ENCODE measurements around the gene TRAF3.

GRCh38 chr14:102728501-102728900, 48.7 kb upstream of the TRAF3 start:
- TF ChIP-seq CREM (CRISPR knock-in tag; IDR thresholded peaks at IDR 0.05) (no peak), ZNF219 (CRISPR knock-in tag; IDR thresholded peaks at IDR 0.05; ENCODE audit: borderline replicate concordance) (no peak), ZNF317 (CRISPR knock-in tag; IDR thresholded peaks at IDR 0.05; ENCODE audit: borderline replicate concordance, low read depth) (no peak), EMX1 (CRISPR knock-in tag; IDR thresholded peaks at IDR 0.05) (no peak), ZNF423 (CRISPR knock-in tag; IDR thresholded peaks at IDR 0.05) (no peak), SP1 (CRISPR knock-in tag; conservative IDR thresholded peaks at IDR 0.05) (no peak), ZNF263 (CRISPR knock-in tag; IDR thresholded peaks at IDR 0.05; ENCODE audit: low read depth) (no peak), NR2C2 (CRISPR knock-in tag; IDR thresholded peaks at IDR 0.05) (no peak), FOXP4 (CRISPR knock-in tag; IDR thresholded peaks at IDR 0.05) (no peak), CREB1 (CRISPR knock-in tag; IDR thresholded peaks at IDR 0.05) (no peak)
- TF ChIP-seq, protein P1, sequence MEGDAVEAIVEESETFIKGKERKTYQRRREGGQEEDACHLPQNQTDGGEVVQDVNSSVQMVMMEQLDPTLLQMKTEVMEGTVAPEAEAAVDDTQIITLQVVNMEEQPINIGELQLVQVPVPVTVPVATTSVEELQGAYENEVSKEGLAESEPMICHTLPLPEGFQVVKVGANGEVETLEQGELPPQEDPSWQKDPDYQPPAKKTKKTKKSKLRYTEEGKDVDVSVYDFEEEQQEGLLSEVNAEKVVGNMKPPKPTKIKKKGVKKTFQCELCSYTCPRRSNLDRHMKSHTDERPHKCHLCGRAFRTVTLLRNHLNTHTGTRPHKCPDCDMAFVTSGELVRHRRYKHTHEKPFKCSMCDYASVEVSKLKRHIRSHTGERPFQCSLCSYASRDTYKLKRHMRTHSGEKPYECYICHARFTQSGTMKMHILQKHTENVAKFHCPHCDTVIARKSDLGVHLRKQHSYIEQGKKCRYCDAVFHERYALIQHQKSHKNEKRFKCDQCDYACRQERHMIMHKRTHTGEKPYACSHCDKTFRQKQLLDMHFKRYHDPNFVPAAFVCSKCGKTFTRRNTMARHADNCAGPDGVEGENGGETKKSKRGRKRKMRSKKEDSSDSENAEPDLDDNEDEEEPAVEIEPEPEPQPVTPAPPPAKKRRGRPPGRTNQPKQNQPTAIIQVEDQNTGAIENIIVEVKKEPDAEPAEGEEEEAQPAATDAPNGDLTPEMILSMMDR (IDR thresholded peaks at IDR 0.05) = no peak
- TF ChIP-seq, protein P2, sequence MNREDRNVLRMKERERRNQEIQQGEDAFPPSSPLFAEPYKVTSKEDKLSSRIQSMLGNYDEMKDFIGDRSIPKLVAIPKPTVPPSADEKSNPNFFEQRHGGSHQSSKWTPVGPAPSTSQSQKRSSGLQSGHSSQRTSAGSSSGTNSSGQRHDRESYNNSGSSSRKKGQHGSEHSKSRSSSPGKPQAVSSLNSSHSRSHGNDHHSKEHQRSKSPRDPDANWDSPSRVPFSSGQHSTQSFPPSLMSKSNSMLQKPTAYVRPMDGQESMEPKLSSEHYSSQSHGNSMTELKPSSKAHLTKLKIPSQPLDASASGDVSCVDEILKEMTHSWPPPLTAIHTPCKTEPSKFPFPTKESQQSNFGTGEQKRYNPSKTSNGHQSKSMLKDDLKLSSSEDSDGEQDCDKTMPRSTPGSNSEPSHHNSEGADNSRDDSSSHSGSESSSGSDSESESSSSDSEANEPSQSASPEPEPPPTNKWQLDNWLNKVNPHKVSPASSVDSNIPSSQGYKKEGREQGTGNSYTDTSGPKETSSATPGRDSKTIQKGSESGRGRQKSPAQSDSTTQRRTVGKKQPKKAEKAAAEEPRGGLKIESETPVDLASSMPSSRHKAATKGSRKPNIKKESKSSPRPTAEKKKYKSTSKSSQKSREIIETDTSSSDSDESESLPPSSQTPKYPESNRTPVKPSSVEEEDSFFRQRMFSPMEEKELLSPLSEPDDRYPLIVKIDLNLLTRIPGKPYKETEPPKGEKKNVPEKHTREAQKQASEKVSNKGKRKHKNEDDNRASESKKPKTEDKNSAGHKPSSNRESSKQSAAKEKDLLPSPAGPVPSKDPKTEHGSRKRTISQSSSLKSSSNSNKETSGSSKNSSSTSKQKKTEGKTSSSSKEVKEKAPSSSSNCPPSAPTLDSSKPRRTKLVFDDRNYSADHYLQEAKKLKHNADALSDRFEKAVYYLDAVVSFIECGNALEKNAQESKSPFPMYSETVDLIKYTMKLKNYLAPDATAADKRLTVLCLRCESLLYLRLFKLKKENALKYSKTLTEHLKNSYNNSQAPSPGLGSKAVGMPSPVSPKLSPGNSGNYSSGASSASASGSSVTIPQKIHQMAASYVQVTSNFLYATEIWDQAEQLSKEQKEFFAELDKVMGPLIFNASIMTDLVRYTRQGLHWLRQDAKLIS (CRISPR knock-in tag; IDR thresholded peaks at IDR 0.05; ENCODE audit: borderline replicate concordance) = no peak

Measured in WTC11 (cell line).